Renal cortical epithelial cell (primary cell): ENCODE data around the gene ZNF384. TPM values are rescaled to one million over a fixed set of nuclear protein-coding genes. Genes with fewer than 3 reads are reported as not detected.
"Not testable (repeated sequence)": the region's sequence is repeated elsewhere in the genome, so short reads cannot be mapped to it uniquely, and the experiment has no call there.

Experiments
- DNase-seq: peaks from one replicate; pipeline ENCODE4 v3.0.0-alpha.2; 2011; ENCODE audit warnings: low read depth
- total RNA-seq: library from RNA; depleted of rRNA; stranded (reverse); fragments of >200 nt; gene quantifications from 2 replicates; pipeline ENCODE4 v1.2.3, GENCODE V29; 2014

The ZNF384 gene
- total RNA-seq, result 5.6 and 18.4 TPM in 2 replicates

- DNase-seq, result peak; percentile 99
These were observed at the start of gene ZNF384 for GRCh38 chr12:6688999-6689882. Gene ZNF384, minus strand, starts transcription at chr12:6689375. Its CDS starts 9,855 bp downstream, at chr12:6679520.

GRCh38 chr12:6736754-6737153, 47.6 kb upstream of the ZNF384 start:
- no peak for DNase-seq

- DNase-seq, result peak; percentile 46
These were observed 46.4 kb upstream of the ZNF384 start for GRCh38 chr12:6735448-6736191.

- no peak for DNase-seq
These were observed 45.6 kb upstream of the ZNF384 start for GRCh38 chr12:6734506-6735387.

GRCh38 chr12:6730169-6730568, 41.0 kb upstream of the ZNF384 start:
- DNase-seq, result no peak

GRCh38 chr12:6729186-6729585, 40.0 kb upstream of the ZNF384 start:
- no peak for DNase-seq

GRCh38 chr12:6725350-6725749, 36.2 kb upstream of the ZNF384 start:
- no peak for DNase-seq

- peak; percentile 16 for DNase-seq
These were observed 35.2 kb upstream of the ZNF384 start for GRCh38 chr12:6724409-6724797.

GRCh38 chr12:6723607-6724408, 34.6 kb upstream of the ZNF384 start, which contains the start of gene COPS7A:
Gene COPS7A, plus strand, starts transcription at chr12:6724046. Its CDS starts 611 bp downstream, at chr12:6724657.
- peak; percentile 98 for DNase-seq

GRCh38 chr12:6722863-6723262, 33.7 kb upstream of the ZNF384 start:
- DNase-seq, result no peak

- no peak for DNase-seq
These were observed 27.8 kb upstream of the ZNF384 start for GRCh38 chr12:6716874-6717437.

GRCh38 chr12:6716031-6716873, 27.1 kb upstream of the ZNF384 start:
- not testable (repeated sequence) for DNase-seq

- DNase-seq, result no peak
These were observed 19.8 kb upstream of the ZNF384 start for GRCh38 chr12:6708960-6709394.

- not testable (repeated sequence) for DNase-seq
These were observed 19.2 kb upstream of the ZNF384 start for GRCh38 chr12:6708351-6708750.

GRCh38 chr12:6703631-6704030, 14.5 kb upstream of the ZNF384 start:
- DNase-seq, result no peak

- no peak for DNase-seq
These were observed 12.0 kb upstream of the ZNF384 start for GRCh38 chr12:6701078-6701768.

- DNase-seq, result no peak
These were observed 11.5 kb upstream of the ZNF384 start, which contains the start of gene PIANP for GRCh38 chr12:6700646-6701051. Gene PIANP, minus strand, starts transcription at chr12:6700815. Its CDS starts 2,754 bp downstream, at chr12:6698061.

GRCh38 chr12:6699989-6700645, 10.9 kb upstream of the ZNF384 start:
- DNase-seq, result no peak
